Limb (tissue), 2 donors: ENCODE measurements around the gene WASHC2C.
"Not testable (repeated sequence)": the region's sequence is repeated elsewhere in the genome, so short reads cannot be mapped to it uniquely, and the experiment has no call there.

ENCODE experiments used
- DNase-seq, 2 donors: peaks; one replicate each; pipeline ENCODE4 v3.0.0-alpha.2; 2016; ENCODE audit errors: extremely low spot score in 2 of 2

The WASHC2C gene

GRCh38 chr10:45726703-45727420, at the start of gene WASHC2C:
Gene WASHC2C, plus strand, starts transcription at chr10:45727266. Its CDS starts 52 bp downstream, at chr10:45727318.
- DNase-seq: peak; percentile 42 to 93

DNA sequence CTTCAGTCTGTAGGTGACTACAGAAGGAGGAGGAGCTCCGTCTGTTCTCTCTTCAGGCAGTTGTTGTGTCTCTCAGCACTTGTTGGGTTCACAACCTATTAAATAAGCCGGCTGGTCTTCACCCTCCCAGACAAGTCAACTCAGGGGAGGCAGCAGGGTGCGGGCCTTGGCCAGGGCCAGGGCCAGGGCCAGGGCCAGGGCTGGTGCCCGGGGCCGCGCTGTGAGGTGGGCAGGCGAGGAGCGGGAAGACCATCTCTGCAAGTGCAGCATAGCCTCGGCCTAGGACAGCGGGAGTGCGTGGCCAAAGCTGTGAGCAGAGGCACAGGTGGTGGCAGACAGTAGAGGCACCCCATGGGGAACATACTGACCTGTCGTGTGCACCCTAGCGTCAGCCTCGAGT, 48.6 kb upstream of the WASHC2C start:
- not testable (repeated sequence) for DNase-seq

DNA sequence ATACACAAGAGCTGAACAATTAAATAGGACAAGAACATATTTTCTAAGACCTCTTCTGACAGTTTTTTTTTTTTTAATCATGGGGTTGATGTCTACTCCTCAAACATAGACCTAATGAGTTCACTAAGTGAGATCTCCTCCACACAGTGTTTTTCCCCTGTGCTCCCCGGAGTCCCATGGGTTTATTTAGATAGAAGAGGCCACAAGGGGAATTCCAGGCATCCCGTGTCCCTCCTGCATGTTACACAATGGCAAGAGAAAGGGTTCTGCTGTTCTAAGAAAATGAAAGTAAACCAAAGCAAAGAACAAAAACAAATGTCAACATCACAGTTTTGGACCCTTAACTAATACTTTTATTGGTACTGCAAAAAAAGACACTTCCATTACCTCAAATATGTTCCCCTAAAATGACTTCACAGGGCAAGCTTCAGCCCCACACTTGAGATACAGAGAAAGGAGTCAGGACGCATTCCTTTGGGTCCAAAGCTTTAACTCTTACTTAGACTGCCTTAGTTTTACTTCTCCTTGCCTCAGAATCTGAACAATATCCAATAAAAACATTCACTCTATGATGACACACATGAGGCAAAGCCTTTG, 16.8 kb upstream of the WASHC2C start:
- not testable (repeated sequence) for DNase-seq

GRCh38 chr10:45711223-45711622, 15.8 kb upstream of the WASHC2C start:
- DNase-seq: not testable (repeated sequence)

DNA sequence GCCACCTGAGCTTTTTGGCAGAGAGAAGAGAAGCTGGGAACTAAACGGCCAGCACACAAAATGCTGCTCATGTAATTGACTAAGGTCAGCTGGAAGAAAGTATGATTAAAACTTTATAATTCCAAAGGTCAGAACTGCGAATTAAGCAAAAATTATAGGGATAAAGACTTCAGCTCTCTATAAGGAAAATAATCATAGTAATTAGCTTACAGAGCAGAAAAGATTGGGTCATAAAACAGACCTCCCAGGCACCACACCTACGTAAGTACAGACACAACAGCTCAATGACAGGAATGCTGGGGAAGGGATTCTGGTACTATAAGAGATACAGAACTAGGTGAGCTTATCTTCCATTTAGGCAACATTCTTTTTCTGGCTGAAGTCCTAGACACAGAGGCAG, 10.0 kb upstream of the WASHC2C start:
- not testable (repeated sequence) for DNase-seq

- DNase-seq: not testable (repeated sequence)
Measured at GRCh38 chr10:45717642-45718041, 9.4 kb upstream of the WASHC2C start.

- not testable (repeated sequence) for DNase-seq
Measured at GRCh38 chr10:45721503-45721902, 5.6 kb upstream of the WASHC2C start.

DNA sequence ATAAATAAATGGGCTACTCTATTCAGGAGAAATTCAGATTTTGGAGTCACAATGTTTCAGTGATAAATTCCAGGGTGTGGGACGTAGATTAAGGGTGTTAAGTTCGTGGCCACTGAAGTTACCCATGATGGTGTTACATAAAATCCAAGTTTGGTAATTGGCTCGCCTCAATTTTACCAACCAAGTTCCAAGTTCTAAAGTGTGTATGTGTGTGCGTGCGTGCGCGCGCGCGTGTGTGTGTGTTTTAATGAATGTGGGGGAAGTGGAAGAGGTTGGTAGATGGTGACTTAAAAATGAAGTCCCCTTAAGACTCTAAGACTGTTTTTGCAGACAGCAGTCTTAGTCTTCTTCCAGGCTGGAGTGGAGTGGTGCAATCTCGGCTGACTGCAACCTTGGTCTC, 3.2 kb upstream of the WASHC2C start:
- not testable (repeated sequence) for DNase-seq

DNA sequence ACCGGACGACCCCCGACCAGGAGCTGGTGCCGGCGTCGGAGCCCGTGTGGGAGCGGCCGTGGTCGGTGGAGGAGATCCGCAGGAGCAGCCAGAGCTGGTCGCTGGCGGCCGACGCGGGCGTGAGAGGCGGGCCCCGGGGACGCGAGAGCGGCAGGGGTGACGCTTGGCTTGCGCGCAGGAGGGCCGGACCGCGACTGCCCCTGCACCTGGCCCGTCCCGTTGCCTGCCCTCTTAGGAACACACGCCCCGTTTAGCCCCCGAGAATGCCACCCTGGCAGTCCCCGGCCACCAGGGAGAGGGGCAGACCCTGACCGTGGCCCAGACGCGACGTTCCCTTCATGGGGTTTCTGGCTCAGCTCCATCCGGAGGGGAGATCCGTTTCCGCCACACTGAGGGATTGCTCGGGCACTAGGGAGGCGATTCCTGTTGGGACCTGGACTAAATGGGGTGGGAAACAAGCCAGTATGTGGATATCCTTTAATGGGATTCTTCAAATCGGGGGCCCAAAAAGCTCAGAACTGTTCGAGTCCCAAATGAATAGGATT, 427 bp downstream of the WASHC2C start:
- DNase-seq: not testable (repeated sequence)

DNA sequence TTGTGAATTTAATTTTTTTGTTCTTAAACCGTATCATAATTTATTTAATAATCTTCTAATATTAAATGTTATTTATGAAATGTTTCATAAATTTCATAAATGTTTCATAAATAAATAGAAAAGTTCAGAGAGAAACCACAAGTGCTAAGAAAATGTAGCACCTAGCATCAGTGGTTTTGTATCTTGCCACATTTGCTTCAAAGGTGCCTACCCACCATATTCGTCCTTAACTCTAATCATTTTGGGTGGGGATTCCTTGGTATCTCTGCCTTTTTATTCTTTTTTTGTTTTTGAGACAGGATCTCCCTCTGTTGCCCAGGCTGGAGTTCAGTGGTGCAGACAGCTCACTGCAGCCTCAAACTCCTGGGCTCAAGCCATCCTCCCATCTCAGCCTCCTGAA, 7.4 kb downstream of the WASHC2C start:
- not testable (repeated sequence) for DNase-seq

- DNase-seq: not testable (repeated sequence)
Measured at GRCh38 chr10:45734867-45735266, 7.8 kb downstream of the WASHC2C start.

GRCh38 chr10:45741559-45741958, 14.5 kb downstream of the WASHC2C start:
- not testable (repeated sequence) for DNase-seq

GRCh38 chr10:45742014-45742413, 14.9 kb downstream of the WASHC2C start:
- not testable (repeated sequence) for DNase-seq

DNA sequence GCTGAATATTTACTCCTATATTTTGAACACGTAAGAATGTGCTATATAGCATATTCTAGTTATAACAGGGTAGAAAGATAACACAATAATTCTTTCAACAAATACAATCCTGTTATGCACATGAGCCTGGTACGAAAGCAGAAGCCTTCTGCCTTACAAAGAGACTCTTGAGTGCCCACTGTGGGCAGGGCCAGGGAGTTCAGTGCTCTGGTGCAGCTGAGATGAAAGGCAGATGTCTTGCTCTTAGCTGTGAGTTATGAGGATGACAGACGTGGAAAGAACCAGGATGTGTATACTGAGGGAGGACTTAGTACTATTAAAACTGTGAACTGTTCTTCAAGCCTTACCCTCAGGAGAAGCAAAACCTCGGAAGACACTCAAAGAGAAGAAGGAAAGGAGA, 24.1 kb downstream of the WASHC2C start:
- not testable (repeated sequence) for DNase-seq

- DNase-seq: not testable (repeated sequence)
Measured at GRCh38 chr10:45752210-45752609, 25.1 kb downstream of the WASHC2C start.

- DNase-seq: not testable (repeated sequence)
Measured at GRCh38 chr10:45753979-45754495, 27.0 kb downstream of the WASHC2C start.

- not testable (repeated sequence) for DNase-seq
Measured at GRCh38 chr10:45755083-45755482, 28.0 kb downstream of the WASHC2C start.

DNA sequence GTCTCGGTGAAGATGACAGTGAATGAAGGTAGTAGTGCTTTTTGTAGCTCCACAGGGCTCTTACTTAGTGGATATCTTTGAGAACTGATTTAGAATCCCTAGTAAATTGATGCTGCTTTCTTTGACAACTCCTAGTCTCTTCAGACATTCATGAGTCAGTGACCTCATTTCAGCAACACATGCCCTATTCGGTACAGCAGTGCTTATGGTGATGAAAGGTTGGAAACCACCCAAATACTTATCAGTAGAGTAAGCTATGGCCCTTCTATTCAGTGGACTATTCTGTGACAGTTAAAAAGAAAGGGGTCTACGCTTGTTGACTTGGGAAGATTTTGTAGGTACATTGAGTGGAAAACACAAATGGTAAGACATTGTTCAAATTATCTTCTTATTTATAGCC, 29.0 kb downstream of the WASHC2C start:
- not testable (repeated sequence) for DNase-seq

DNA sequence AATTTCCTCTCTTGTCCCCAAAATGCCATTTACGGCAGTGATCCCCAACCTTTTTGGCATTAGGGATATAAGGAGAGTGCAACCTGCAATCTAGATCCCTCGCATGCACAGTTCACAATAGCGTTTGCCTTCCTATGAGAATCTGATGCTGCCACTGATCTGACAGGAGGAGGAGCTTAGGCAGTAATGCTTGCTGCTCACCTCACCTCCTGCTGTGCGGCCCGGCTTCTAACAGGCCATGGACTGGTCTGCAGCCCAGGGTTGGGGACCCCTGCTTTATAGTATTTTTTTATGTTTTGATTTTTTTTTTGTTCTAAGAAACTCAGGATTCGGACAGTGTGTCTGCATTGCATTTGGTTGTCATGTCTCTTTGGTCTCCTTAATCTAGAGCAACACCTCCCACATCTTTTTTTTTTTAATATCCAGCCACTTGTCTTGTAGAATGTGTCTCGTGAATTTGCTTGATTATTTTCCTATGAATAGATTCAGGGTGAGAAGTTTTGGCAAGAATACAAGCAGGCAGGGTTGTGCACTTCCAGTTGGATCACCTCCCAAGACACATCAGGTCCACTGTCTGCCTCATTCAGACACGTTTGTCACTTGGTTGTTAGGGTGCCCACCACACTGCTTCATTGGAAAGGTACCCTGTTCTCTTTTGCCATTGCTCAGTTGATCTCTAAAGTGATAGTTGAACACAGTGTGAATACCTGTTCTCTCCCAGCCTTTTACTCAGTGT, 30.8 kb downstream of the WASHC2C start:
- not testable (repeated sequence) for DNase-seq

DNA sequence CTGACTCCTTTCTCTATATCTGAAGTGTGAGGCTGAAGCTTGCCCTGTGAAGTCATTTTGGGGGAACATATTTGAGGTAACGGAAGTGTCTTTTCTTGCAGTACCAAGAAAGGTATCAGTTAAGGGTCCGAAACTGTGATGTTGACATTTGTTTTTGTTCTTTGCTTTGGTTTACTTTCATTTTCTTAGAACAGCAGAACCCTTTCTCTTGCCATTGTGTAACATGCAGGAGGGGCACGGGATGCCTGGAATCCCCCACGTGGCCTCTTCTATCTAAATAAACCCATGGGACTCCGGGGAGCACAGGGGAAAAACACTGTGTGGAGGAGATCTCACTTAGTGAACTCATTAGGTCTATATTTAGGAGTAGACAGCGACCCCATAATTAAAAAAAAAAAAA, 34.6 kb downstream of the WASHC2C start:
- not testable (repeated sequence) for DNase-seq

- DNase-seq: not testable (repeated sequence)
Measured at GRCh38 chr10:45763037-45763436, 36.0 kb downstream of the WASHC2C start.

- not testable (repeated sequence) for DNase-seq
Measured at GRCh38 chr10:45768334-45768733, 41.3 kb downstream of the WASHC2C start.
